ENCODE results near the gene TTC7B. TPM values are rescaled to one million over a fixed set of nuclear protein-coding genes. Genes with fewer than 3 reads are reported as not detected.

TTC7B gene
- total RNA-seq, 3 donors from 2014 or later: 5.0 to 6.0 (median 5.1) TPM

- H3K9me3 Mint-ChIP-seq: peaks cover 12% of the 10 kb centered on the region
- peaks cover 9% of the 10 kb centered on the region for H3K27me3 Mint-ChIP-seq (ENCODE audit: low read depth)
- ATAC-seq (no peak), DNase-seq (no peak)
- peaks cover 17% of the 10 kb centered on the region for H3K4me1 Mint-ChIP-seq (ENCODE audit: low read depth)
- peaks cover 6% of the 10 kb centered on the region for H3K36me3 Mint-ChIP-seq (ENCODE audit: insufficient read depth)
- peak overlapping the region; percentile 68 for H3K4me3 Mint-ChIP-seq
Observed at GRCh38 chr14:90758959-90759358, 57.3 kb downstream of the TTC7B start.

DNA sequence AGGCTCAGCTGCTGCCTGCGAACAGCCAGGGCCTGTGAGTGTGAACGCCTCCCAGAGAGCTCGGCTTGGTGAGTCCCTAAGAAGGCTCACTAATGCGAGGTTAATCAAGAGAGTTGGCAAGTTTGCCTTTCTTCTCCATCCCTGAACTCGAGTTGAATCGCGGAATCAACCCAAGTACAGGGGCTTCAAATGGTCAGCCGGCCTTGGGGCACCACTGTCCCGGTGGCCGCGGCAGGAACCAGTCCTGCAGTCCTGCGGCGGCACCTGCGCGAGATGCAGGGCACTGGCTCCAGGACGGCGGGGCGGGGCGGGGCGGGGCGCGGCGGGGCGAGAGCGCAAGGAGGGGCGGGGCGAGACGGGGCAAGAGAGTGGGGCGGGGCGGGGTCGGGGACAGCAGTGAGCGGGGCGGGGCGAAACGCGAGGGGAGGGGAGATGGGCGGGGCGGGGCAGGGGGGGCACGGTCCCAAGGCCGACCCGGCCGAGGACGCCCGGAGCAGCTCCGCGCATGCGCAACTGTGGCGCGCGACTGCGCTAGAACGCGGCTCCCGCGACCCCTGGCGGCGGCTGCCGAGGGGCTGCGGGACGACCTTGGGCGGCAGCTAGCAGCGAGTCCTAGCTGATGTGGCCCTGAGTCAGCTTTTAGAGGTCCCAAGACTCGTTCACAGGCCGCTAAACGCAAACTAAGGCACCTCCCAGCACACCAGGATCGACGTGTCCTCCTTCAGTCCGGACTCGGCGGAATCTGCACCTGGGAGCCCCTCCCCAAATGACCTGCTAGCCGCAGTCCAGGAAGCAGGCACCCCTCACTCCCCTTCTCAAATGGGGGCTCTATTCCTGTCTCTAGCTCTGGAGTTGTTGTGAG lies 58.0 kb downstream of the TTC7B start:
- Mint-ChIP-seq H3K27me3 (ENCODE audit: low read depth) (peaks cover 9% of the 10 kb centered on the region), H3K36me3 (ENCODE audit: insufficient read depth) (peaks cover 6% of the 10 kb centered on the region), H3K9me3 (peaks cover 9% of the 10 kb centered on the region), H3K4me3 (peak overlapping the region; percentile 75), H3K4me1 (ENCODE audit: low read depth) (peaks cover 17% of the 10 kb centered on the region)
- DNase-seq (peak; percentile 95), ATAC-seq (peak; percentile 97)

GRCh38 chr14:90757452-90757851 lies 58.8 kb downstream of the TTC7B start:
- Mint-ChIP-seq H3K9me3 (peaks cover 3% of the 10 kb centered on the region), H3K4me1 (ENCODE audit: low read depth) (peaks cover 17% of the 10 kb centered on the region)
- no peak for DNase-seq

GRCh38 chr14:90756755-90757345 lies 59.4 kb downstream of the TTC7B start:
- no peaks in the 10 kb centered on the region for H3K9me3 Mint-ChIP-seq
- no peak for ATAC-seq
- peaks cover 17% of the 10 kb centered on the region for H3K4me1 Mint-ChIP-seq (ENCODE audit: low read depth)
- H3K4me3 Mint-ChIP-seq: peak overlapping the region; percentile 75
- no peaks in the 10 kb centered on the region for H3K36me3 Mint-ChIP-seq (ENCODE audit: insufficient read depth)
- peaks cover 4% of the 10 kb centered on the region for H3K27me3 Mint-ChIP-seq (ENCODE audit: low read depth)
- DNase-seq: no peak

More at GRCh38 chr14:90757452-90757851, 58.8 kb downstream of the TTC7B start:
- Mint-ChIP-seq H3K27me3 (ENCODE audit: low read depth) (peaks cover 7% of the 10 kb centered on the region), H3K36me3 (ENCODE audit: insufficient read depth) (peaks cover 2% of the 10 kb centered on the region), H3K4me3 (peak overlapping the region; percentile 75)
- no peak for ATAC-seq

DNA sequence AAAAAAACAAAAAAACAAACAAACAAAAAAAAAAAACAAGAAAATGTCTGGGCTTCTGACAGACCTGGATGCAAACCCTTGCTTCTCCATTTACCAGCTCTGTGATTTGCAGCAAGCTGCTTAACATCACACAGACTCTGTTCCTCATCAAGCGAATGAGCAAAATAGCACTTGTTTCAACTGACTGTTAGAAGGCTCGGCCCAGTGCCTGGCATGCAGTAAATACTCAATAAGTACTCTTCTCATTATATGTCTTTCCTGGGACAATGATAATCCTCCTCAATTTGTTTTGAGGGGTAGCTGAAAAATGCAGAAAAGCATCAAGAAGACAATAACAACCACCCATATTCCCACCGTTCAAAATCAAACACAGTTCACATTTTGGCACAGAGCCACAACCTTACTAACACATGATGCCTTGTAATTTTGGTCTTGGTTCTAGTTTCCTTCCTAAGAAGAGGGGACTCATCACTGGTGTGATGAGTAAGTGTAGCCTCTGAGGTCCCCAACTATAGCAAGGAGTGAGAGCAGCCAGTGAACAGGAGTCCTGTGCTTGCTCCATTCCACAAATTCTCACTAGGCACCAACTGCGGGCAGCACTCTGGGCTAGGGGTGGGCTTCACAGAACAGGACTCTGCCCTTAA lies 60.4 kb downstream of the TTC7B start:
- H3K4me3 Mint-ChIP-seq: no peak overlapping the region
- peak; percentile 20 to 33 for ATAC-seq

DNA sequence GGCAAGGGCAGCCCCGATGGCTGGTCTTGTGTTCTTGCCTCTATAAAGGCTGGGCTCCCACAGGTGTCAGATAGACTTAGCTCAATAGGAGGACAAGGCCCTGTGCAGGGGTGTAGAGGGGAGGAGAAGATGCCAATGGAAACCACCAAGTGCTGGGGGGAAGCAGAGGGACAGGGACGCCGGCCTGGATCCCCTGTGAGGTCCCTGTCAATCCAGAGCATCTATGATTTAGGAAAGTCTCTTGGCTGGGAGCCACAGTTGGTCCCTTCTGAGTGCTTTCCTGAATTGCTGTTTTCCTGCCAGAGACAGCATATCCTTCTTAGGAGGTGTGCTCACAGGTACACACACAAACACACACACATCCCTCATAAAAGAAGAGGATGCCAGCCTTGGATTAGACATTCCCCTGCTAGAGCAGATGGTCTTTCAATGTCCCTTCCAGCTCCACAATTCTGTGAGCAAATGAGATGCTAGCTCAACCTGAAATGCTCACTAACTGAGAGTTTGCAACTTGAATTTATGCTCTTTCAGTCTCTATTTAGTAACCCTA lies 62.7 kb downstream of the TTC7B start:
- Mint-ChIP-seq H3K4me3 (no peak overlapping the region), H3K4me1 (ENCODE audit: low read depth) (peaks cover 14% of the 10 kb centered on the region), H3K36me3 (ENCODE audit: insufficient read depth) (no peaks in the 10 kb centered on the region), H3K27me3 (ENCODE audit: low read depth) (peaks cover 6% of the 10 kb centered on the region), H3K9me3 (peaks cover 12% of the 10 kb centered on the region)
- ATAC-seq: no peak
- no peak for DNase-seq

More for the DNA sequence above, 60.4 kb downstream of the TTC7B start:
- Mint-ChIP-seq H3K4me1 (ENCODE audit: low read depth) (peaks cover 17% of the 10 kb centered on the region), H3K9me3 (no peaks in the 10 kb centered on the region), H3K27me3 (ENCODE audit: low read depth) (peaks cover 6% of the 10 kb centered on the region), H3K36me3 (ENCODE audit: insufficient read depth) (no peaks in the 10 kb centered on the region)
- DNase-seq: no peak

- peaks cover 13% of the 10 kb centered on the region for H3K9me3 Mint-ChIP-seq
- DNase-seq (no peak), ATAC-seq (no peak)
- peaks cover 2% of the 10 kb centered on the region for H3K27me3 Mint-ChIP-seq (ENCODE audit: low read depth)
- no peak overlapping the region for H3K4me3 Mint-ChIP-seq
- no peaks in the 10 kb centered on the region for H3K36me3 Mint-ChIP-seq (ENCODE audit: insufficient read depth)
- H3K4me1 Mint-ChIP-seq (ENCODE audit: low read depth): no peaks in the 10 kb centered on the region
Observed at GRCh38 chr14:90750701-90751100, 65.5 kb downstream of the TTC7B start.

DNA sequence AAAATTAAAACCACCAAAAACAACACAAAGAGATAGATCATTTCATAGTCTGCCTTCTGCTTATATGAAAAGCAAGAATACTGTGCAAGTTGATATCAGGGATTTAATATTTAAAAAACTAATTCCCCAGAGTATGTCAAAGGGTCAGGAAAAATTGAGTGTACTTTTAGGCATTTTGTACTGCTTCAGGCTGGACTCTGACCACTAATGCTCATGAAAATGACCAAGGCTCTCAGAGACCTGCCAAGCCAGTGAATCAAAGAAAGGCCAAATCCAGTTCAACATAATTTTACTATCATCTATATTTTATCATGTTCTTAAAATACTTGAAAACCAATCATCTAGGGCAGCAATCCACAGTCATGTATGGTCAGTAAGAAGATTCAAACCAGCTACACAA lies 66.0 kb downstream of the TTC7B start:
- no peak for DNase-seq
- Mint-ChIP-seq H3K36me3 (ENCODE audit: insufficient read depth) (no peaks in the 10 kb centered on the region), H3K9me3 (peaks cover 13% of the 10 kb centered on the region), H3K4me1 (ENCODE audit: low read depth) (no peaks in the 10 kb centered on the region), H3K27me3 (ENCODE audit: low read depth) (peaks cover 2% of the 10 kb centered on the region), H3K4me3 (no peak overlapping the region)
- ATAC-seq: no peak

DNA sequence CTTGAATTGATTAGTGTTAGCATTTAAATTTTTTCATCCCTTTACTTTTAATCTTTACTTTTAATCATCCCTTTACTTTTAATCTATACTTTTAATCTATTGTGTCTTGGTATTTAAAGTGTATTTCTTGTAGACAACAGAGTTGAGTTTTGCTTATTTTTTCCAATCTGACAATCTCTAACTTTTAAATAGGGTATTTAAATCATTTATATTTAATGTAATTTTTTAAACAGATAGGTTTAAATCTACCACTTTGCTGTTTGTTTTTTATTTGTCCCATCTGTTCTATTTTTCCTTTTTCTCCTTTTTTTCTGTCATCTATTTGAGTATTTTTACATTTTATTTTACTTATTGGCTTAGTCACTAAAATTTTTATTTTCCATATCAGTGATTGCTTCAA lies 68.3 kb downstream of the TTC7B start:
- H3K4me1 Mint-ChIP-seq (ENCODE audit: low read depth): no peaks in the 10 kb centered on the region
- peaks cover 13% of the 10 kb centered on the region for H3K9me3 Mint-ChIP-seq
- DNase-seq (no peak), ATAC-seq (no peak)
- H3K36me3 Mint-ChIP-seq (ENCODE audit: insufficient read depth): no peaks in the 10 kb centered on the region
- H3K4me3 Mint-ChIP-seq: no peak overlapping the region
- H3K27me3 Mint-ChIP-seq (ENCODE audit: low read depth): peaks cover 2% of the 10 kb centered on the region

- ATAC-seq: no peak
Observed at GRCh38 chr14:90743826-90744225, 72.4 kb downstream of the TTC7B start.

DNA sequence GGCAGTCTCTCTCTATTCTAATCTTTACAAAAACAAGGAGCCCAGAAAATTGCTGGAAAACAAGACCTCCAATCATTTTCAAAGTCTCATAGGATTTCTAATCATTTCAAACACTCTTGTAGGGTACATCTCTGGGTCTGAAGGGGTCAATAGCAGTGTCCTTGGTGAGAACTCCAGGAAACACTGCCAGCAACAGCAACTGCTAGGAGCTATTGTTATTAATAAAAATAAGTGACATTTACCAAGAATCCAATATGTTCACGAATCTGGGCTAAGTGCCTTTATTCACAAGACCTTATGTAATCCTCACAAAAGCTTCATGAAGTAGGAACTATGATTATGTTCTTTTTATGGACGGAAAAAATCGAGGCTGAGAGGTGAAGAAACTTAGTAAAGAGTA lies 72.8 kb downstream of the TTC7B start:
- DNase-seq (no peak), ATAC-seq (no peak)
- no peaks in the 10 kb centered on the region for H3K27me3 Mint-ChIP-seq (ENCODE audit: low read depth)
- H3K4me1 Mint-ChIP-seq (ENCODE audit: low read depth): no peaks in the 10 kb centered on the region
- H3K4me3 Mint-ChIP-seq: no peak overlapping the region
- H3K9me3 Mint-ChIP-seq: no peaks in the 10 kb centered on the region
- no peaks in the 10 kb centered on the region for H3K36me3 Mint-ChIP-seq (ENCODE audit: insufficient read depth)

More at GRCh38 chr14:90743826-90744225, 72.4 kb downstream of the TTC7B start:
- no peaks in the 10 kb centered on the region for H3K36me3 Mint-ChIP-seq (ENCODE audit: insufficient read depth)
- H3K4me3 Mint-ChIP-seq: no peak overlapping the region
- peaks cover 4% of the 10 kb centered on the region for H3K9me3 Mint-ChIP-seq
- DNase-seq: no peak
- H3K27me3 Mint-ChIP-seq (ENCODE audit: low read depth): no peaks in the 10 kb centered on the region
- H3K4me1 Mint-ChIP-seq (ENCODE audit: low read depth): no peaks in the 10 kb centered on the region

DNA sequence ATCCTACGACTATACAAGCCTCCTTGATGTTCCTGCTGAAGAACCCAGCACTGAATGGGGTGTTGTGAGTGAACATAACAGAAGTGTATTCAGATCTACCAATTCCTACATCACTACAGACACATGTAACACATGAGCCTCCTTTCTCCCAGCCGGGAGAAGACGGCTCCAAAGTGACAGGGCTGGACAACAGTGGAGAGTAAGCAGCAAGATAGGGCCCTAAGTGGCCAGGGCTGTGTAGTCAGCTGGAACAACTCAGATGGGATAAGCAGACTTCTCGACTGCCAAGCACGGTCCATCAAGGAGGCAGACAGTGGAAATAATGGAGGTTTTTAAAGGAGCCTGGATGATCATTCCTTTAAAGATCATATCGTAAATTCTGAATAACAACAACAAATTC lies 73.5 kb downstream of the TTC7B start:
- ATAC-seq (no peak), DNase-seq (no peak)
- H3K4me3 Mint-ChIP-seq: no peak overlapping the region
- no peaks in the 10 kb centered on the region for H3K9me3 Mint-ChIP-seq
- no peaks in the 10 kb centered on the region for H3K27me3 Mint-ChIP-seq (ENCODE audit: low read depth)
- no peaks in the 10 kb centered on the region for H3K4me1 Mint-ChIP-seq (ENCODE audit: low read depth)
- H3K36me3 Mint-ChIP-seq (ENCODE audit: insufficient read depth): no peaks in the 10 kb centered on the region

- Mint-ChIP-seq H3K4me3 (no peak overlapping the region), H3K9me3 (no peaks in the 10 kb centered on the region), H3K4me1 (ENCODE audit: low read depth) (no peaks in the 10 kb centered on the region), H3K27me3 (ENCODE audit: low read depth) (no peaks in the 10 kb centered on the region), H3K36me3 (ENCODE audit: insufficient read depth) (no peaks in the 10 kb centered on the region)
- ATAC-seq (no peak), DNase-seq (no peak)
Observed at GRCh38 chr14:90742252-90742651, 74.0 kb downstream of the TTC7B start.

DNA sequence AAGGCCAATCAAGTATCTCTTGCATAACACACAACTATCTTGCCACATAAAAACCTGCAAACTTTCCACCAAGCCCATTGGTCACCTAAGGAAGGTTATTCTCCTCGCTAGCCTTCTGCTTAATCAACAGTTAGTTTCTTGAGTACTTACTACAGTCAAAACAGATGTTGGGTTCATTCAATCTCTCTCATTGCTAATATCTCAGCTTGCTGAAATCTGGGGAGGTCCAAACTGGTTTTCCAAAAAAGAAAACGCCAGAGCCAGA lies 74.6 kb downstream of the TTC7B start:
- ATAC-seq (no peak), DNase-seq (no peak)
- H3K4me3 Mint-ChIP-seq: no peak overlapping the region
- no peaks in the 10 kb centered on the region for H3K4me1 Mint-ChIP-seq (ENCODE audit: low read depth)
- no peaks in the 10 kb centered on the region for H3K27me3 Mint-ChIP-seq (ENCODE audit: low read depth)
- H3K36me3 Mint-ChIP-seq (ENCODE audit: insufficient read depth): no peaks in the 10 kb centered on the region
- no peaks in the 10 kb centered on the region for H3K9me3 Mint-ChIP-seq
